Hair follicle dermal papilla cell (primary cell): ENCODE data around the gene LIMD2. TPM values are rescaled to one million over a fixed set of nuclear protein-coding genes. Genes with fewer than 3 reads are reported as not detected.

Experiments used
- total RNA-seq: library from RNA; depleted of rRNA; stranded (reverse); fragments of >200 nt; gene quantifications from 2 replicates; pipeline ENCODE4 v1.2.3, GENCODE V29; 2012

Gene LIMD2
- total RNA-seq, result 6.8 and 10.5 TPM in 2 replicates

DNA sequence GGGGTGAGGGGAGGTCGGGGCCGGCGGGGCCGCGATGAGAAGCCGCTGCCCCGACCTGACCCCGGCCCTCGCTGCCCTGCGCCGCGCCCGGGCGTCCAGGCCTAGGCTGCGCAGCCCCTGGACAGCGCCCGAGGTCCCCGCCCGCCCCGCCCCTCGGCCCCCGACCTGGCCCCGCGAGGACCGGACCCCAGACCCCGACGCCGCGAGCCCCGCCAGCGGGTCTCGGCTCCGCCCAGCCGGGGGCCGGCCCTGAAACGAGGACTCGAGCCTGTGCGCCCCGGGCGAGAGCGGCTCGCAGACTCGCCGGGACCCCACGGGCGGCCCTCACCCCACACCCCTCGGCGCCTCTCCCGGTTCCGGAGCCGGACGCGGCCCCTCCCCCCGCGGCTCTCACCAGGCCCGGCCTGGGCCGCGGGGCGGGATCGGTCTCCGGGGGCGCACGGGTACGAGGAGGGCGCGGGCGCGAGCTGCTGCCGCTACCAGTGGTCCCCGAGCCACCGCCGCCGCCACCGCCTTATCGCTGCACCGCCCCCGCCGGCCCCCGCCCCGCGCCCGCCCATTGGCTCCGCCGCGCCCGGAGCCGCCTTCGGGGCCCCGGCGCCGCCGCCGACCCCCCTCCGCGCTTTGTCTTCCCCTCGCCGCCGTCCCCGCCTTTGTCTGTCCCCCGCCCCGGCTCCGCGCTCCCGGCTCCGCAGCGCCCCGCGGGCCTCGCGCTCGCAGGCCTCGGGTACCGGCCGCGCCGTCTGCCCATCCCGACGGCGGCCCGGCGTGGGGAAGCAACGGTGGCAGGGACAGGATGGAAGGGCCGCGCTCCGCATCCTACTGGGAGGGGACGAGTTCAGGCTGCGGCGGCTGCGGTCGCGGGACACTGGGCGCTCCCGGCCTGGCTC, at the start of gene LIMD2:
Gene LIMD2 (minus strand): TSS at position 488 of the 890 bp plus-strand sequence. CDS start 827 bp downstream, outside the sequence.

DNA sequence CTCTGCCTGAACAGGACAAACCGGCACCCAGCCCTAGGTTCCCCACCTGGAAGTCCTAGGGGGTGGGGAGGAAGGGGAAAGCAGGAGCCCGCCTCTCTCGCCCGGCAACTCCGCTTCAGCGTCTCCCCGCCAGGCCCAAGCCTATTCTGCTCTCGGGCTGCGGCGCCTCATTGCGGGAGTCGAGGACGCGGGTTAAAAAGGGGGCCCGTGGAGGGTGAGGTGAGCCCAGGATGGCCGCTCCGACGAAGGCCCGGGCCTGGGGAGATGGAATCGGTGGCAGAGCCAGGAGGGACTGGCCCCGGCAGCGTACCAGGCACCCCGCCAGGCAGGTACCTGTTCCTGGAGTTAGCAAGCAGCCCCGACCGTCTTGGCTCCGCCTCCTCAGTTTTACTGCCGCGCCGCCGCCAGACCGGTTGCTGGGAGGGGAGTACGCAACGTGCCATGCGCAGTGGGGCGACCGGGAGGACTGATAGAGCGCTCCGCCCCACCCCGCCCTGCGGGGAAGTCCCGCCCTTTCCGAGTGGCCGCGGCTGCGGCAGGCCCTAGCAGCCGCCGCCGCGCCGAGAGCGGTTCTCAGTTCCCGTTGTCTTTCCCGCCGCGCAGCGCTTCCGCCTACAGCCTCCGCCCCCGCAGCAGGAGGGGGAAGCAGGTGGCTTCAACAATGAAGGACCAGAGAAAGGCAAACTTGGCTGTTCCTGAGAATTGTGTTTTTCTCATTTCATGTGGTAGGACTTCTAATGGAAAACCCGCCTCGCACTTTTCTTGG, 41.7 kb upstream of the LIMD2 start, which contains the start of gene STRADA:
Gene STRADA (minus strand): TSS at position 392 of the 766 bp plus-strand sequence. CDS start 13,430 bp downstream, outside the sequence.

Other genes with a start within 250 kb of the LIMD2 start
- gene ACE, start 223.1 kb downstream of the LIMD2 start, total RNA-seq, result 16.4 and 19.1 TPM in 2 replicates
- not detected in 2 replicates for gene KCNH6, start 176.8 kb downstream of the LIMD2 start, total RNA-seq
- 24.2 and 32.9 TPM in 2 replicates for gene DCAF7, start 149.6 kb downstream of the LIMD2 start, total RNA-seq
- 19.0 and 22.1 TPM in 2 replicates for gene TACO1, start 99.2 kb downstream of the LIMD2 start, total RNA-seq
- gene MAP3K3, start 77.7 kb downstream of the LIMD2 start, total RNA-seq, result 42.9 and 45.9 TPM in 2 replicates
- gene STRADA, start 41.7 kb upstream of the LIMD2 start, total RNA-seq, result 23.9 and 29.4 TPM in 2 replicates
- 47.6 and 51.0 TPM in 2 replicates for gene CCDC47, start 73.5 kb upstream of the LIMD2 start, total RNA-seq
- 66.4 and 72.7 TPM in 2 replicates for gene DDX42, start 74.0 kb upstream of the LIMD2 start, total RNA-seq
- 30.3 and 36.3 TPM in 2 replicates for gene PSMC5, start 127.3 kb upstream of the LIMD2 start, total RNA-seq
- 29.5 and 44.5 TPM in 2 replicates for gene FTSJ3, start 127.5 kb upstream of the LIMD2 start, total RNA-seq
- gene SMARCD2, start 142.6 kb upstream of the LIMD2 start, total RNA-seq, result 92.8 and 99.9 TPM in 2 replicates
- gene CSH2, start 173.6 kb upstream of the LIMD2 start, total RNA-seq, result not detected in 2 replicates
- gene GH2, start 181.8 kb upstream of the LIMD2 start, total RNA-seq, result not detected in 2 replicates
- gene CSH1, start 196.4 kb upstream of the LIMD2 start, total RNA-seq, result not detected in 2 replicates
- gene CSHL1, start 211.1 kb upstream of the LIMD2 start, total RNA-seq, result not detected in 2 replicates
- not detected in 2 replicates for gene GH1, start 218.7 kb upstream of the LIMD2 start, total RNA-seq
- gene CD79B, start 232.2 kb upstream of the LIMD2 start, total RNA-seq, result 0.16 and 0.24 TPM in 2 replicates